Panc1 (cell line): Measurements from ENCODE around the gene ARFGEF3.

Experiments
- CTCF ChIP-seq: fragments of 450-650 bp; IDR thresholded peaks from 2 replicates; pipeline ENCODE4 v1.5.1; 2017; ENCODE audit warnings: mild to moderate bottlenecking
- POLR2AphosphoS5 ChIP-seq: IDR thresholded peaks from 2 replicates; pipeline ENCODE4 v1.6.1; 2012; ENCODE audit warnings: mild to moderate bottlenecking, low read depth, low read length, moderate library complexity
- SIN3A ChIP-seq: IDR thresholded peaks from 2 replicates; pipeline ENCODE4 v1.6.1; 2012; ENCODE audit warnings: low read depth, mild to moderate bottlenecking, low read length, moderate library complexity, borderline replicate concordance; ENCODE audit not compliant: insufficient read depth
- TCF7L2 ChIP-seq: IDR thresholded peaks from 2 replicates; pipeline ENCODE4 v1.6.1; 2011; ENCODE audit warnings: mild to moderate bottlenecking, low read depth, low read length, inconsistent platforms
- TF ChIP-seq, protein P1 (sequence below), 2 experiments: IDR thresholded peaks; 2 replicates each; pipeline ENCODE4 v1.6.1; 2011 to 2012; ENCODE audit warnings: low read depth in 2 of 2, control low read depth in 1 of 2, low read length in 1 of 2, mild to moderate bottlenecking in 1 of 2, moderate library complexity in 1 of 2; ENCODE audit not compliant: insufficient read depth in 1 of 2

DNA sequence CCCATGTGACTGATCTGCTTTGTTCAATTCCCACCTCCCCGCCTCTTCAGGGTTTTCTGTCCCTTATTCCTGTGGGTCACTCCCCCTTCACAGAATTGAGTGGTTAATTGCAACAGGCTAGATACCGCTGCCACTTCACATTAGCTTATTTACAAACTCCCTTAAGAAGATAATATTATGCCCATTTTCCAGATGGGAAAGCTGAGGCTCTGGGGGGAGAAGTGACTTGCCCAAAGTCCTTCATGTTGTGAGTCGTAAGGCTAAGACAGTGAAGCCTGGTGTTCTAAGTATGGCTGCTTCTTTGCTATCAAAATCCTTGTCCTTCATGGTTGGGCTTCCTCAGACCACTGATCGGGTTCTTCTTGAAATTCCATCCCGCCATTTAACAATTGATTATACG, 96.5 kb downstream of the ARFGEF3 start:
- TF ChIP-seq CTCF = no peak
- no peak for TF ChIP-seq SIN3A
- TF ChIP-seq POLR2AphosphoS5 = no peak
- TF ChIP-seq TCF7L2 = no peak
- TF ChIP-seq, protein P1, sequence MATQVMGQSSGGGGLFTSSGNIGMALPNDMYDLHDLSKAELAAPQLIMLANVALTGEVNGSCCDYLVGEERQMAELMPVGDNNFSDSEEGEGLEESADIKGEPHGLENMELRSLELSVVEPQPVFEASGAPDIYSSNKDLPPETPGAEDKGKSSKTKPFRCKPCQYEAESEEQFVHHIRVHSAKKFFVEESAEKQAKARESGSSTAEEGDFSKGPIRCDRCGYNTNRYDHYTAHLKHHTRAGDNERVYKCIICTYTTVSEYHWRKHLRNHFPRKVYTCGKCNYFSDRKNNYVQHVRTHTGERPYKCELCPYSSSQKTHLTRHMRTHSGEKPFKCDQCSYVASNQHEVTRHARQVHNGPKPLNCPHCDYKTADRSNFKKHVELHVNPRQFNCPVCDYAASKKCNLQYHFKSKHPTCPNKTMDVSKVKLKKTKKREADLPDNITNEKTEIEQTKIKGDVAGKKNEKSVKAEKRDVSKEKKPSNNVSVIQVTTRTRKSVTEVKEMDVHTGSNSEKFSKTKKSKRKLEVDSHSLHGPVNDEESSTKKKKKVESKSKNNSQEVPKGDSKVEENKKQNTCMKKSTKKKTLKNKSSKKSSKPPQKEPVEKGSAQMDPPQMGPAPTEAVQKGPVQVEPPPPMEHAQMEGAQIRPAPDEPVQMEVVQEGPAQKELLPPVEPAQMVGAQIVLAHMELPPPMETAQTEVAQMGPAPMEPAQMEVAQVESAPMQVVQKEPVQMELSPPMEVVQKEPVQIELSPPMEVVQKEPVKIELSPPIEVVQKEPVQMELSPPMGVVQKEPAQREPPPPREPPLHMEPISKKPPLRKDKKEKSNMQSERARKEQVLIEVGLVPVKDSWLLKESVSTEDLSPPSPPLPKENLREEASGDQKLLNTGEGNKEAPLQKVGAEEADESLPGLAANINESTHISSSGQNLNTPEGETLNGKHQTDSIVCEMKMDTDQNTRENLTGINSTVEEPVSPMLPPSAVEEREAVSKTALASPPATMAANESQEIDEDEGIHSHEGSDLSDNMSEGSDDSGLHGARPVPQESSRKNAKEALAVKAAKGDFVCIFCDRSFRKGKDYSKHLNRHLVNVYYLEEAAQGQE (IDR thresholded peaks at IDR 0.05; ENCODE audit: insufficient read depth in 1 of 2, low read depth in 2 of 2, low read length in 1 of 2) = no peak
